MM.1S (cell line): ENCODE data around the gene NME4.

ENCODE experiments used
- DNase-seq: peaks from one replicate; pipeline ENCODE4 v3.0.0-alpha.2; 2015
- H2AFZ ChIP-seq: fragments of 300-600 bp; sonication (generic); 2 replicates; pipeline ENCODE4 v1.6.0; 2016; ENCODE audit warnings: antibody characterized with exemption, low read length
- H3F3A ChIP-seq: fragments of 300-600 bp; sonication (generic); 2 replicates; pipeline ENCODE4 v1.6.1; 2016; ENCODE audit warnings: mild to moderate bottlenecking, antibody characterized with exemption, low read length, moderate library complexity, mixed read lengths; ENCODE audit not compliant: insufficient read depth
- H3K27ac ChIP-seq: fragments of 300-600 bp; sonication (generic); 2 replicates; pipeline ENCODE4 v1.5.1; 2016; ENCODE audit warnings: mild to moderate bottlenecking, low read length
- H3K27me3 ChIP-seq: fragments of 300-600 bp; sonication (generic); replicated peaks from 2 replicates; pipeline ENCODE4 v1.6.0; 2016; ENCODE audit warnings: low read length; ENCODE audit not compliant: insufficient read depth
- H3K36me3 ChIP-seq: fragments of 300-600 bp; sonication (generic); replicated peaks from 2 replicates; pipeline ENCODE4 v1.6.1; 2016; ENCODE audit warnings: mild to moderate bottlenecking, low read length, mixed read lengths; ENCODE audit not compliant: insufficient read depth
- H3K4me1 ChIP-seq: fragments of 300-600 bp; sonication (generic); 2 replicates; pipeline ENCODE4 v1.6.1; 2016; ENCODE audit warnings: low read length, mixed read lengths
- H3K4me2 ChIP-seq: fragments of 300-600 bp; sonication (generic); 2 replicates; pipeline ENCODE4 v1.6.0; 2016; ENCODE audit warnings: low read depth, low read length
- H3K4me3 ChIP-seq: fragments of 300-600 bp; sonication (generic); 2 replicates; pipeline ENCODE4 v1.5.1; 2016; ENCODE audit warnings: low read length, mixed read lengths
- H3K79me2 ChIP-seq: fragments of 300-600 bp; sonication (generic); 2 replicates; pipeline ENCODE4 v1.6.1; 2016; ENCODE audit warnings: mixed run types, low read length, mixed read lengths
- H3K9ac ChIP-seq: fragments of 300-600 bp; sonication (generic); 2 replicates; pipeline ENCODE4 v1.6.1; 2016; ENCODE audit warnings: low read length, mixed read lengths
- H3K9me2 ChIP-seq: fragments of 300-600 bp; sonication (generic); replicated peaks from 2 replicates; pipeline ENCODE4 v1.6.1; 2016; ENCODE audit warnings: mild to moderate bottlenecking, low read length, mixed read lengths; ENCODE audit not compliant: insufficient read depth
- H3K9me3 ChIP-seq: fragments of 300-600 bp; sonication (generic); replicated peaks from 2 replicates; pipeline ENCODE4 v1.6.1; 2016; ENCODE audit warnings: mild to moderate bottlenecking, low read length, mixed read lengths; ENCODE audit not compliant: insufficient read depth
- H4K20me1 ChIP-seq: fragments of 300-600 bp; sonication (generic); 2 replicates; pipeline ENCODE4 v1.6.1; 2016; ENCODE audit warnings: mild to moderate bottlenecking, low read length, moderate library complexity, mixed read lengths; ENCODE audit not compliant: insufficient read depth
- EZH2 ChIP-seq: fragments of 300-600 bp; sonication (generic); optimal IDR thresholded peaks from 2 replicates; pipeline ENCODE3; 2017; ENCODE audit warnings: low read depth, mild to moderate bottlenecking, antibody characterized with exemption, low read length, mixed read lengths
- EZH2phosphoT487 ChIP-seq: fragments of 300-600 bp; sonication (generic); IDR thresholded peaks from 2 replicates; pipeline ENCODE4 v1.6.1; 2018; ENCODE audit warnings: antibody characterized with exemption, low read length
- TF ChIP-seq, protein P1 (sequence below): fragments of 300-600 bp; sonication (generic); IDR thresholded peaks from 2 replicates; pipeline ENCODE4 v1.5.1; 2016; ENCODE audit warnings: antibody characterized with exemption, low read length, mixed read lengths

NME4 gene

GRCh38 chr16:356741-357140, 40.3 kb upstream of the NME4 start:
- no peak overlapping the region for H3K4me3 ChIP-seq
- H3K27ac ChIP-seq, result no peak overlapping the region
- H2AFZ ChIP-seq, result no peak overlapping the region
- no peaks in the 10 kb centered on the region for H3F3A ChIP-seq
- no peaks in the 10 kb centered on the region for H3K4me1 ChIP-seq
- H4K20me1 ChIP-seq, result no peaks in the 10 kb centered on the region
- no peaks in the 10 kb centered on the region for H3K36me3 ChIP-seq
- H3K9ac ChIP-seq, result no peak overlapping the region
- TF ChIP-seq, protein P1, sequence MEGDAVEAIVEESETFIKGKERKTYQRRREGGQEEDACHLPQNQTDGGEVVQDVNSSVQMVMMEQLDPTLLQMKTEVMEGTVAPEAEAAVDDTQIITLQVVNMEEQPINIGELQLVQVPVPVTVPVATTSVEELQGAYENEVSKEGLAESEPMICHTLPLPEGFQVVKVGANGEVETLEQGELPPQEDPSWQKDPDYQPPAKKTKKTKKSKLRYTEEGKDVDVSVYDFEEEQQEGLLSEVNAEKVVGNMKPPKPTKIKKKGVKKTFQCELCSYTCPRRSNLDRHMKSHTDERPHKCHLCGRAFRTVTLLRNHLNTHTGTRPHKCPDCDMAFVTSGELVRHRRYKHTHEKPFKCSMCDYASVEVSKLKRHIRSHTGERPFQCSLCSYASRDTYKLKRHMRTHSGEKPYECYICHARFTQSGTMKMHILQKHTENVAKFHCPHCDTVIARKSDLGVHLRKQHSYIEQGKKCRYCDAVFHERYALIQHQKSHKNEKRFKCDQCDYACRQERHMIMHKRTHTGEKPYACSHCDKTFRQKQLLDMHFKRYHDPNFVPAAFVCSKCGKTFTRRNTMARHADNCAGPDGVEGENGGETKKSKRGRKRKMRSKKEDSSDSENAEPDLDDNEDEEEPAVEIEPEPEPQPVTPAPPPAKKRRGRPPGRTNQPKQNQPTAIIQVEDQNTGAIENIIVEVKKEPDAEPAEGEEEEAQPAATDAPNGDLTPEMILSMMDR, result no peak
- DNase-seq, result no peak
- H3K79me2 ChIP-seq, result peaks cover 3% of the 10 kb centered on the region
- H3K9me3 ChIP-seq, result no peaks in the 10 kb centered on the region
- H3K4me2 ChIP-seq, result no peak overlapping the region
- H3K9me2 ChIP-seq, result no peaks in the 10 kb centered on the region
- H3K27me3 ChIP-seq, result peaks cover 12% of the 10 kb centered on the region

- no peak overlapping the region for H2AFZ ChIP-seq
- H3F3A ChIP-seq, result no peaks in the 10 kb centered on the region
- no peaks in the 10 kb centered on the region for H3K9me2 ChIP-seq
- no peak for DNase-seq
- H3K27me3 ChIP-seq, result peaks cover 15% of the 10 kb centered on the region
- no peak overlapping the region for H3K4me3 ChIP-seq
- no peaks in the 10 kb centered on the region for H4K20me1 ChIP-seq
- H3K9ac ChIP-seq, result no peak overlapping the region
- H3K27ac ChIP-seq, result no peak overlapping the region
- H3K79me2 ChIP-seq, result no peaks in the 10 kb centered on the region
- no peaks in the 10 kb centered on the region for H3K4me1 ChIP-seq
- H3K4me2 ChIP-seq, result no peak overlapping the region
- no peaks in the 10 kb centered on the region for H3K36me3 ChIP-seq
- TF ChIP-seq EZH2 (no peak), EZH2phosphoT487 (no peak)
- TF ChIP-seq, protein P1, result no peak
- H3K9me3 ChIP-seq, result no peaks in the 10 kb centered on the region
These were observed 37.8 kb upstream of the NME4 start for GRCh38 chr16:359067-359763.

GRCh38 chr16:359871-360697, 36.9 kb upstream of the NME4 start:
- no peak for TF ChIP-seq EZH2
- TF ChIP-seq EZH2phosphoT487, result no peak
- TF ChIP-seq, protein P1, result no peak
- no peak for DNase-seq
- Histone ChIP-seq H3K27me3 (peaks cover 15% of the 10 kb centered on the region), H3F3A (no peaks in the 10 kb centered on the region), H3K4me3 (no peak overlapping the region), H3K9me2 (no peaks in the 10 kb centered on the region), H2AFZ (no peak overlapping the region), H3K9me3 (no peaks in the 10 kb centered on the region), H3K9ac (no peak overlapping the region), H3K27ac (no peak overlapping the region), H3K36me3 (no peaks in the 10 kb centered on the region), H3K4me2 (no peak overlapping the region), H4K20me1 (no peaks in the 10 kb centered on the region), H3K4me1 (no peaks in the 10 kb centered on the region), H3K79me2 (no peaks in the 10 kb centered on the region)
